NCI-H526 (cell line): ENCODE measurements around the gene OPN1SW.

Experiments used
- DNase-seq, 2 experiments: peaks; one replicate each; lab custom pipeline; 2025; lab: John Stamatoyannopoulos, UW

OPN1SW gene

DNA sequence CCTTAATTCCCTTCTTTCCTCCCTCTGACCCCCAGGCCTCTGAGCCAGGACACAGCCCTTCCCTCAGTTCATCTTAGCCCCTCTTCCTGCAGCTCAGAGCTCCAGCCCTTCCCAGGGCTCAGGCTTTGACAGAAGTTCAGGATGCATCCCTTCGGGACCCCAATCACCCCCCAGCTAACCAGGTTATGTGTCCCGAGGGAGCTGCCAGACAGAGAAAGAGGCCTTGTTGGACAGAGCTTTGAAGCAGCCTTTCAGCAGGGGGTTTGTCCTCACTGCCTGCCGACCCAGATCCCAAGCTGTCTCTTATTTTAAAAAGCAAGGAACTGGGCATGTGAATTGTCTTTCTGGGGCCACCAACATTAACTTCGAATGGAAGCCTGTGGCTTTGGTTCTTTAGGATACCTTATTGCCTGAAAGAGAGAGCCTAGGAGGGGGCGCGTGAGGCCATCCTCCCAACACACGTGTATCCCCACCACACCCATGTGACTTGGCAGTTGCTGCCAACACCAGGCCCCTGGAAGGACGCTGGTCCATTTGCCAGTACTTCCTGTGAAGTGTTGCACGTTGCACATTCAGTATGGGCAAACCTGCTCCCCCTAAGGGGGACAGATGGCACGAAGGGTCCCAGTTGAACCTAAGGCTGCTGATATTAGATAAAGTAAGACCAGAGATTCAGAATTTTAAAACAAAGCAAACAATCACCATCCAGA lies 17.0 kb upstream of the OPN1SW start:
- DNase-seq: peak; percentile 17 to 57

DNA sequence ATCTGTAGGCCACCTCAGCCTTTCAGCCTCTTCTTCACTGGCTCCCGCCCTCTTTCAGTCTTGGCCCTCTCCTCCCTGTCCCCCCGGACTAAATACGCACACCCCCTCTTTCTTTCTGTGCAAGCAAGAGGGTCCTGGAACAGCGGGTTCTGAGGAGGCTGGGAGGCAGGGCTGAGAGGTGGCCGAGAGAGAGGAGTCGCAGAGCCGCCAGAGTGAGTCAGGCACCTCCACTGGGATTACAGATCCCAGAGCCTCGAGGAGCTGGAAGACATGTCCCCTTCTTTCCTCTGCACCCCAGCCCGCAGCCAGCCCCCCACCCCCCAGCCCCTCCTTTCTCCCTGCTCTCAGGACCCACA lies 16.4 kb upstream of the OPN1SW start:
- DNase-seq: peak in 1 of 2 experiments; percentile 59

DNA sequence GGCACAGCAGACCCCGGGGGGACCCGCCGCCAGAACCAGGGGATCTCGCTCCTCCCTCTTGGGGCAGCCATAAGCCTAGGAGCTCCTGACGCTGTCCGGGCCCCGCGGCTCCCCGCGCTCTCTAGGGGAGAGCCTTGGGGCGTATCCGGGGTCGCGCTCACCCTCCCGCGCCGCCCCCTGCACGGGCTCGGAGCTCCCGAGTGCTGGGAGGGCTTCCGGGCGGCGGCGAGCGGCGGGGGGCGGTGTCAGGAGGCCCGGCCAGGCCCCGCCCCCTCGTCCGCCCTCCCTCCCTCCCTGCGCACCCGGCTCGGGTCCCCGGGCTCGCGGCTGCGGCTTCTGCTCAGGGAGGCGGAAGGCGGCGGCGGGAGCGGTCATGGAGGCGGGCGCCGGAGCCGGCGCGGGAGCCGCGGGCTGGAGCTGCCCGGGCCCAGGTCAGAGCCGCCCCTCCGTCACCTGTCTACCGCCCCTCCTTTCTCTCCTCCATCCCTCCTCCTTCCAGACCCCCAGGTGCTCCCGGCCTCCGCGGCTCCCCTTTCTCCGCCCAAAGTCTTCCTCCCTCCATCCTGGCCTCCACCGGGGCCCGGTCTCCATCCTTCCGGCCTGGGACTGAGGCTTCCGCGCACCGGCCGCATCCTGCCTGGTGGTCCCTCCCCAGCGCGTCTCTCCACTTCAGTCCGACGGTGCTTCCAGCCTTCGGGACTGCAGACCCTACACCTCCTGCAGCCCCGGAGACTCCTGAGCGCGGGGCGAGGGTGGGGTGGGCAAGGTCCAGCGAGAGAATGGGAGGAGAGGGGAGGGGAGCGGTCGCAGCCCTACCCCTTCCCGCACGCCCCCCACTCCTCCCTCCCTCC lies 15.8 kb upstream of the OPN1SW start, which contains the start of gene CCDC136:
TSS of gene CCDC136 (plus strand) at position 848 of the 851 bp plus-strand sequence. CDS start 444 bp downstream, outside the sequence.
- DNase-seq: peak in 1 of 2 experiments; percentile 90

DNA sequence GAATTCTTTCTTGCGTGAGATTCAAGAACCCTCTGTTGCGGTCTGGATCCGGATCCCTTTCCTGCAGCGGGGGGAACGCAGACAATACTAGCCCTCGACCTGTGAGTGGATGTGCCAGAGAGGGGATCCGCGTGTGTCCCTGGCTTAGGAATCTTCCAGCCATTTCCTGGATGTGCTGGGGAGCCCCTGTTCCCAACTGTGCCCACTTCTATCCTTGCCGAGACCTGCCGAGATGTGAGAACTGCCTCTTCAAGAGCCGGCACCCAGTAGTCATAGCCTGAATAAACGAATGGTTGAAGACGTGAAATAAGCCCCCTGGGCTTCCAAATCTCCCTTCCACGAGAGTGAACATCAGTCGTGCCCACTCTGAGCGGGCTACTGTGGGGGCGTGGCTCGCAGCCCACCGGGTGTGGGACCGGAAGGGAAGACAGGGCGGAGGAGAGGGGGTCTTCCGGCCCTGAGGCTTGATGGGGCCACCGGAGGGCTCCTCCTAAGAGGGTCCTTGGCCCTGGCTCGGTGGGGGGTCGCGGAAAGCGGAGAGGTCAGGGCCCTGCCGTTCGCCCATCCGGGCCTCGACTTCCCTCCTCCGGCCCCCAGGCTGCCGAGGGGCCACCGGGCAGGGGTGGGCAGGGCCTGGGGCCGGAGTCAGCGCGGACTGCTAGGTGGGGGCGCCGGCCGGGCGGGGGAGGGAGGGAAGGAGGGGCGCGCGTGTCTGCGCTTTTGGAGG lies 14.9 kb upstream of the OPN1SW start:
- peak in 1 of 2 experiments; percentile 19 for DNase-seq

DNA sequence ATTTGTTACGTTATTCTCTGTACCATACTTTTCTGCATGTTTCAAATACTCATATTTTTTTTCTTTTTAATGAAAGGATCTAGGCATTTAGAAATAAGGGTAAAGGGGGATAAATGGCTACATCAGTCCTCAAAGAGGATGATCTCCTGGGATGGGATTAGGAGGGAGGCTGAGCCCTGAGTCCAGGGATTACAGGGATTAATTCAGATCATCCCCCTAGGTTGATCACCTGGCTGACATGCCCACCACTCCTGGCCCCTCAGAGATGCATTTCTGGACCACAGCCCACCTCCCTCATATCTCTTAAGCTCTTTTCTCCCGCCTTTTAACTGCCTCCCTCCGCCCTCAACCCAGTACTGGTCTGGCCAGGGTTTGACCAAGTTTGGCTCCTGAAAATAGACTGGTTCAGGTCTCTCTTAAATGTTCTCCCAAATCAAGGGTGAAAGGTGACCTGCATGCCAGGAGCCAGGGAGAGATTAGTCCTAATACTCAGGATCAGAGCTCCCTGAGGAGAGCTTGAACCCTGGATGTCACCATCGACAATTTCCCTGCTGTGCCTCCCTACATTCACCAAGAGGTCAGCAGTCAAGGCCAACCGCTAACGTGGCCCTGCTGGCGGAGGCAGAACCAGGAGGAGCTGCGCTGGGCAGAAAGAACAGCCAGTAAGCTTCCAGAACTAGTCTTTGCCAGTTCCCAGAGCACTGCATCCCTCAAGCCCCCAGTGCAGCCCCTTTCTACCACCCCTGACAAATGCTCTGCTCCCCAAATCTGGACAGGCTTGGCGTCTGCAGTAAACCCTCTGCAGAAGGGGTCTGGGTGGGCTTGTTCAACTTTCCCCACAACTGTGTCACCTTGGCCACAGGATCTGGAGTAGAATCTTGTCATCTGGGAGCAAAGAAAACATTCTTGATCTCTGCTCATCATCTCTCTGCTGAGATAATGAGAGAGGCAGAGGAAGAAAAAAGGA lies 13.1 kb upstream of the OPN1SW start:
- no peak for DNase-seq

DNA sequence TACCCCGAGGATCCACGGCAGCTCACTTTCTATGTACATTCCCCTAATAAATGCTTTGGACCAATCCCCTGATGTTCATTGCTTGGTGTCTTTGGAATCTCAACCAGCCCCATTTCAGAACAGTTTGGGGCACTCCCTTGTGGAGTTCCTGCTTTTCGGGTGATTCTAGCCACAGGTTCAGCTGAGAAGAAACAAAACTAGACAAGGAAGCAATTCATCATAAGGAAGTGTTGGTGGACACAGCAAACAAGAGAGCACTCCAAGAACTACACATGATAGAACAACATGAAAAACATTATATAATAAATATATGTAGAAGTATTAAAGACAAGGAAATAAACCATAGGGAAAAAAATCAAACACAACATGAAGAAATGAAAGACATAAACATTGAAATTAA lies 10.1 kb upstream of the OPN1SW start:
- DNase-seq: no peak

DNA sequence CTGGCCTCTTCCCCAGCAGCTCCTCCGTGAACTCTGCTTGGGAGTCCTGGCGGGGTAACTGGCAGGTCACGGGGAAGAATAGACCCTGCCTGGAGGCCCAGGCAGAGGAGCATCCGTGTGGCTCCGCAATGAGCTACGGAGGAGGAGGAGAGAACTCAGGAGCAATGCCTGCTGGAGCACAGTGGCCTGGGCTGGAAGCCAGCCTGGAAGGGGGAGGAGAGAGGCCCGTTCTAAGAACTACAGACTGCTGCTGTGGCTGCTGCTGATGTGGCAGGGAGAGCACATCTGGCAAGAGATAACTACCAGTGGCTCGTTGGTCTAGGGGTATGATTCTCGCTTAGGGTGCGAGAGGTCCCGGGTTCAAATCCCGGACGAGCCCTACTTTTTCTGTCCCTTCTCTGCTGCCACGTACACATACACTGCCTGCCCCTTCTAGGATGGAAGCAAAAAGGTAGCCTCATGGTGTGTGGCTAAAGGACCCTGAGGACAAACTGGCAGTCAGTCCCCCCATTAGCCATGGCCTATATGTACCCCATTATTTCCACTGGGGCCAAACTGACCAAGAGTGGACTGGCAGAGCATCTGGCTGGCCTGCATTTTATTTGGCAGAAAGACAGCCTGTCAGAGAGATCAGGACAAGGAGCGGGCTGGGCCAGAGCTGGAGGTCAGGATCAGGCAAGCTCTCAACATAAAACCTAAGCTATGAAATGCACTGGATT lies 7.7 kb upstream of the OPN1SW start:
- no peak for DNase-seq

DNA sequence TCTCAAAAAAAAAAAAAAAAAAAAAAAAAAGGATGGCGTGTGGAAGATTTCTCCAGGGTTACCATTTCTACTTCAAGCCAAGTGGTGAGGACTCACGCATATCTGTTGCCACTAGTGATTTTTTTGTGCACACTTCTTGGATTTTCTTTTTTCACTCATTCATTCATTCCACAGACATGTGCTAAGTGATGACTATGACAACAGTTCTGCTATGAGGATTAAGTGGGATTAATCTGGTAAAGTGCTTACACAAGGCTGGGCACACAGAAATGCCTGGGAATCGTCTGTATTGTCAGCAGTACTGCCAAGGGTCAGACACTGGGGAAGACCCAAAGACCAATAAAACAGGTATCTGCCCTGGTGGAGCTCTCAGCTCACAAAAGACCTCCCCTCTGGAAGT lies 6.3 kb upstream of the OPN1SW start:
- DNase-seq: no peak

DNA sequence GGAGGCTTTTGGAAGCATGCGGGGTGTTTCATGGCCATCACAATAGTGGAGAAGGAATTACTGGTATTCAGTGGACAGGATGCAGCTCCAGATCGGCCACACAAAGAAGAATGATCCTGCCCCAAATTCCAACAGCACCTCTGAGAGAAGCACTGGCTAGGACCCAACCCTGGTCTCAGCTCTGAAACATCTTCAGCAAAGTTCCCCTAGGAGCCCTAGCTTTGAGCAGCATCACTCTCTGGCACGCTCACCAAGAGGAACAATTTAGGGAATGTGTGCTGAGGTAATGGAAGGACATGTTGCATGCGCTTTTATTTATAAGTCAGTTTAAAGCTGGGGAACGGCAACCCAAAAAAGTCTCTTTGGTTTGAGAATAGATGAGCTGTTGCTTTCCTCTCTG lies 5.5 kb upstream of the OPN1SW start:
- DNase-seq: no peak

DNA sequence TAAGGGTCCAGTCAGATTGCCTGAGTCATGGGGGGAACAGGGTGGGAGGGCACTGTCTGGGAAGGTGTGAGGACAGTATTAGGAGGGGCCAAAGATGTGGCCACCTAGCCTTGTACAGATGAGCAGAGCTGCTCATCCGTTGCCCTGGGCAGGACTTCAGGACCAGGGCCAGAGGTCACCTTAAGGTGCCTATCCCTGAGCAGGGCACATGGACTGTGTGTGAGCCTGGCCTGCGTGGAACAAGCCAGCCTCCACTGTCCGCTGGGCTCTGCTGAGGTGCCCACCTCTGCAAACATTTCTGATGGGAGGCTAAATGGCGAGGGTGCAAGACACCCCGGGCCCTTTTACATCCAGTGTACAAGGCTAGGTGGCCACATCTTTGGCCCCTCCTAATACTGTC lies 3.4 kb upstream of the OPN1SW start:
- no peak for DNase-seq

DNA sequence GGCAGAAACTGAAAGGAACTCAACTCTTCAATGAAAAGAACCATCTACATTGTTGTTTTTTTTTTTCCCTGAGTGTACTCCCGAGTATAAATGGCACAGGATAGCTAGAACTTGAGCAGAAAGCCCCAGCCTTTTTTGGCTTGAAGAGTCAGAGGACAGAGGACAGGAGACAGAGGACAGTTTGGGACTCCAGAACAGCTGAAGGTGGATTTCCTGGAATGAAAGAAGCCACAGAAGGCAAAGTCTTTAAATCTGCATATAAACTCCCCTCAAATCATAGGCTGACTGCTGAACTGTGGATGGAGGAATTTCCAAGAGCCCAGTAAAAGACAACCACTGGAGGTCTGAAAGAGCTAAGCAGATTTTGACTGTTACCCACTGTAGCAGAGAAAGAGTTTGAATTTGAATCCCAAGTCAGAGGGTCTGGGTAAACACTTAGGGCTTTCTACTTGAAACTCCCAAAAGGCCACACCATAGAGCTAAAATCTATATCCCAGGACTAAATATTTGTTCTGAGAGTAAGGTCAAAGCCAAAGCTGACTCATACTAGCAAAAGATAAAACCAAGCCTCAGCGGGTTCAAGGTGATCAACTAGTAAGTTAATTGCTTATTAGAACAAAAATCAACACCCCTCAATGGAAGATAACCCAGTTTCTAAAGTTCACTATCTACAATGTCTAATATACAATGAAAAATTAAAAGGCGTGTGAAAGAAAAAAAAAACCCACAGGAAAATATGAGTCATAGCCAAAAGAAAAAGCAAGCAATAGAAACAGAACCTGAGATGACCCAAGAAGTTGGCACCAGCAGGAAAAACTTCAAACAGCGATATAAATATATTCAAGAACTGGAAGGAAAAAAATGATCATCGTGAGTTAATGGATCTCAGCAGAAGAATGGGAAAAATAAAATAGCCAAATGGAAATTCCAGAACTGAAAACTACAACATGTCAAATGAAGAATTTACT lies 1.8 kb upstream of the OPN1SW start:
- DNase-seq: no peak

DNA sequence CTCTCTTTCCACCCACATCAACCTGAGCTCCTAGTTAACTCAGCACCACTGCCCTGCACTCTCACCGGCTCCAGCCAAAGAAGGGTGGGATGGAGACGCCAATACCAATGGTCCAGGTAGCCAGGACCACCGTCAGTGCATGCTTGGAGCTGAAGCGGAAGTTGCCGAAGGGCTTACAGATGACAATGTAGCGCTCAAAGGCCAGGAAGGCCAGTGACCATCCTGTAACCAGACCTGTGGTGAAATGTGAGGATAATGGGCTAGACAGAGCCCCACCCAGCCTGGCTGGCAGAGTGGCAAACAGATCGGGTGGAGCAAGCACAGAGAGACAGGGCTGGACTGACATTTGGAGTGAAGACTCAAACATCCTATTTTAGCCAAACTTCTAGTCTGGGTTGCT lies 673 bp downstream of the OPN1SW start:
- no peak for DNase-seq

DNA sequence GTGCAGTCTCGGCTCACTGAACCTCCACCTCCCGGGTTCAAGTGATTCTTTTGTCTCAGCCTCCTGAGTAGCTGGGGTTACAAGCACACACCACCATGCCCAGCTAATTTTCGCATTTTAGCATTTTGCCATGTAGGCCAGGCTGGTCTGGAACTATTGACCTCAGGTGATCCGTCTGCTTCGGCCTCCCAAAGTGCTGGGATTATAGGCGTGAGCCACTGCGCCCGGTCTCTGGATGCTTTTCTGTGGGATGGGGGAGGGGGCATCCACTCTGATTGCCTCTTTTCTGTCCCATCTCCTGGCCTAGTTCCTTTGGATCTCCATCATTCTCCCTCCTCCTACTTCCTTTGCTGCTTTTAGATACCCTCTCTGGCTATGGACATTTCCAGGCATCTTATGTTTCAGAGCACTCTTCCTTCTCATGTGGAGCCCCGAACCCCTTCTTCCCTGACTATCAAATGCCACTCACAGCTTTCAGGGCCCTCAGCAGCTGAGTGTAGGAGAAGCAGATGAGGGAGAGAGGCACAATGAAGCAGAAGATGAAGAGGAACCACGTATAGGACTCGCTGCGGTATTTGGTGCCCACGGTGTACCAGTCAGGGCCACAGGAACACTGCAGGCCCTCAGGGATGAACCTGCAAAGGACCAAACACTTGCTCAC lies 1.4 kb downstream of the OPN1SW start:
- no peak for DNase-seq

DNA sequence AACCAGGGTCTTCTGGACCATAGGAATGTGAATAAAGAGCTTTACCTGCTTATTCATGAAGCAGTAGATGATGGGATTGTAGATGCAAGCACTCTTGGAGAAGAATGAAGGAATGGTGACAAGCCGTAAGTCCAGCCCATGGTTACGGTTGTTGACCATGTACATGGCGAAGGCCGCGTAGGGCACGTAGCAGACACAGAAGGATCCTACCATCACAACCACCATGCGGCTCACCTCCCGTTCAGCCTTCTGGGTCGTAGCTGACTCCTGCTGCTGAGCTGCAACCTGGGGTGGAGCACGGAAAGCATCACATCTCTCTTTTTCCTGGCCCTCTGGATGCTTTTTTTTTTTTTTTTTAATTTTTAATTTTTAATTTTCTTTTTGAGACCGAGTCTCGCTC lies 2.0 kb downstream of the OPN1SW start:
- DNase-seq: no peak

DNA sequence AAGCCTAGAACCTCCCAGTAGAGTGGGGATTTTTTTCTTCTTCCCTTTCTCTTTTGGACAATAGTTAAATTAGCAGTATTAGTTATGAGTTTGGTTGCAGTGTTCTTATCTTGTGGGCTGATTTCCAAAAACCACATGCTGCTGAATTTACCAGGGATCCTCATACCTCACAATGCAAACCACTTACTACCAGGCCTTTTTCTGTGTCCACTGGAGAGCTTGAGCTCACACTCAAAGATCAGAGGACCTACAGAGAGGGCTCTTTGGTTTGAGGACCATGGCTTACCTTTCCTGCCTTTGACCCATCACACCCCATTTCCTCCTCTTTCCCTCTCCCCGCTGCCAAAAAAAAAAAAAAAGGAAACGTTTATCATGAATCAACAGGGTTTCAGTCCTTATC lies 5.4 kb downstream of the OPN1SW start:
- no peak for DNase-seq

DNA sequence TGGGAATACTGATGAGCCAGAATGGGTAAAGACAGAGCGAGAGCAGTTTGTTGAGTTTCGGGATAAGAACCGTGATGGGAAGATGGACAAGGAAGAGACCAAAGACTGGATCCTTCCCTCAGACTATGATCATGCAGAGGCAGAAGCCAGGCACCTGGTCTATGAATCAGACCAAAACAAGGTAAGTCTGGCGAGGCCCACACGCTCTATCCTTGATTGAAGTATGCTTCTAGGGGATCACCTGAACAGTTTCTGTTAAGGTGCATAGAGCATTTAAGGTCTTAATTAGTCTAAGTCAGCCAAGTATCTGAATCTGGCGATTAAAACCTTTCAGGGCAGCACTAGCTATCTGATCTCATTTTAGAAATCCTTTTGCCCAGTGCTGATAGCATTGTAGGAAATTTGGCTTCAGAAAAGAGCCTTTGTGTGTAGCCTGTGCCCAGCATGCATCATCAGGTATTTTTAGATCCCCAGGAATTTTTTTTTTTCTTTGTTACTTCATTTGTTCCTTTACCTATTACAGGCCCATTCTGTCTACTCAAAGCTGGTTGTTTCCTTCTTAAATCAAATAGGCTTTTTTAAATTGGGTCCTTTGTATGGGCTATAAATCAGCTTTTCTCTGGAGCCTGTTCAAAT lies 8.0 kb downstream of the OPN1SW start:
- no peak for DNase-seq

DNA sequence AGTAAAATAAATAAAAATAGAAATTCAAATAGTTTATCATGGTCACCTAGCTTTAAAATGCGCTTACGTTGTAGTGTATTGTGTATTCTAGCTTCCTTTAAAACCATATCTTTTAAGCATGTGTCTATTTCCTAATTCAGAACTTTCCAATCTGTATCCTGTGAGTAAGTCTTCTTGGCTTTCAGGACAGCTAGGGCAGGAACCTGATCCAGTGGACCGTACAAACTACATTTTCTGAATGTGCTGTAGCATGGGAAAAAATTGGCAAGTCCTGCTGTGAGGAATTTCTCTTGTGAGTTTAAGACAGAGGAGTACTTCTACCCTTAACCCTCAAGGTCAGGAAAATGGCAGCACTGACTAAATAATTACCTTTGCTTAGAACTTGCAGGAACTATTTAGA lies 12.1 kb downstream of the OPN1SW start:
- DNase-seq: no peak

DNA sequence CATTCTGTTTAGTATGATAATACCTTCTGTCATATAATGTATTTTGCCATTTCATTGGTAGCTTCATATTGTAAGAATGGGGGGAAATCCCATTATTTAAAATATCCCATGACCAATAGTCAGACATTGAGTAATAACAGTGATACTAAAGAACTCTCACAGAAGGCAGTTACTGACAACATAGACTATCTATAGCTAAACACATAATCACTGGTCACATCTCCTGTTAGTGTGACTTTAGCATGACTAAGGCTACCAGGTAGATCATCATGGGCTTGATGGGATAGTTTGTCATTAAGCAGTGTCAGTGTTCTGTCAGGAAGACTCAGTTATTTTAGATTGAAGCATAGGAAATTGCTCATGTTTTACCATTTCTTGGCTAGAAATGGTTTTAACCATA lies 16.4 kb downstream of the OPN1SW start:
- no peak for DNase-seq

DNA sequence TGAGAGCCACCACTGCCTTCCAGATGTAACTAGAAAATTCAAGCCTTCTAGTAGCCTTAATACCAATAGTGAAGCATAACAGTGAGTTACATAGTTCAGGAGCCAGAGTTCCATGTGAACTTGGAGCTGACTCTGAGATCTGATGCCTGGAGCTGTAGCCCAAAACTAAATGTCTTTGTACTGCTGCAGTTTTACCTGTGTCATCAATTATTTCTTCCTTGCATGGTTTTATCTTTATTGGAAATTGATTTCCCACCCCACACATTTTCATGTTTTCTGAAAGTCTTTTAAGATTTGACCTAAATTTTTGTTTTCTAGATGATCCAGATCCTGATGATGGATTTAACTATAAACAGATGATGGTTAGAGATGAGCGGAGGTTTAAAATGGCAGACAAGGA lies 17.0 kb downstream of the OPN1SW start:
- no peak for DNase-seq
